PC-3 (cell line): ENCODE measurements around the gene ZNF296. TPM values are rescaled to one million over a fixed set of nuclear protein-coding genes. Genes with fewer than 3 reads are reported as not detected.

Experiments used
- ATAC-seq: fragments of 200-7000 bp; cut with Tn5 transposase; 2 replicates; pipeline ENCODE4 v1.9.1; 2020; ENCODE audit warnings: mild to moderate bottlenecking, moderate library complexity
- BruUV-seq: library from RNA; stranded (reverse); fragments of 400-500 nt; replicated peaks from 2 replicates; lab custom pipeline; 2021; lab: Mats Ljungman, UMichigan
- CTCF ChIA-PET: fragments of 300-600 bp; sonication (Branson Sonifier 250); formaldehyde crosslinking; loops from one replicate; lab custom pipeline; 2022; ENCODE audit warnings: antibody characterized with exemption; lab: Charles Lee
- POLR2A ChIA-PET: fragments of 300-600 bp; sonication (Branson Sonifier 250); formaldehyde crosslinking; loops from one replicate; lab custom pipeline; 2022; ENCODE audit warnings: antibody characterized with exemption; ENCODE audit not compliant: unreplicated experiment; lab: Charles Lee
- DNase-seq: peaks from one replicate; pipeline ENCODE4 v3.0.0-alpha.2; 2015
- H2AFZ ChIP-seq: fragments of 300-600 bp; sonication (generic); 2 replicates; pipeline ENCODE4 v1.6.0; 2016; ENCODE audit warnings: antibody characterized with exemption, low read length
- H3F3A ChIP-seq: fragments of 300-600 bp; sonication (generic); one replicate; pipeline ENCODE4 v1.6.0; 2017; ENCODE audit warnings: antibody characterized with exemption, low read length, control low read depth, mild to moderate bottlenecking; ENCODE audit not compliant: unreplicated experiment
- H3K27ac ChIP-seq: fragments of 300-600 bp; sonication (generic); 2 replicates; pipeline ENCODE4 v1.5.1; 2016; ENCODE audit warnings: mild to moderate bottlenecking, low read length
- H3K27me3 ChIP-seq: fragments of 300-600 bp; sonication (generic); 2 replicates; pipeline ENCODE4 v1.6.1; 2016; ENCODE audit warnings: low read length, mixed read lengths
- H3K36me3 ChIP-seq: fragments of 300-600 bp; sonication (generic); 2 replicates; pipeline ENCODE4 v1.6.1; 2016; ENCODE audit warnings: low read depth, mixed run types, low read length, mixed read lengths
- H3K4me1 ChIP-seq: fragments of 300-600 bp; sonication (generic); 2 replicates; pipeline ENCODE4 v1.5.1; 2016; ENCODE audit warnings: low read length; ENCODE audit not compliant: insufficient read depth
- H3K4me2 ChIP-seq: fragments of 300-600 bp; sonication (generic); 2 replicates; pipeline ENCODE4 v1.6.0; 2016; ENCODE audit warnings: low read length
- H3K4me3 ChIP-seq: fragments of 300-600 bp; sonication (generic); 2 replicates; pipeline ENCODE4 v1.5.1; 2016; ENCODE audit warnings: mild to moderate bottlenecking, low read length, mixed read lengths
- H3K79me2 ChIP-seq: fragments of 300-600 bp; sonication (generic); 2 replicates; pipeline ENCODE4 v1.6.1; 2017; ENCODE audit warnings: low read length, mixed read lengths
- H3K9ac ChIP-seq: fragments of 300-600 bp; sonication (generic); 2 replicates; pipeline ENCODE4 v1.6.0; 2016; ENCODE audit warnings: mild to moderate bottlenecking, low read length
- H3K9me2 ChIP-seq: fragments of 300-600 bp; sonication (generic); replicated peaks from 2 replicates; pipeline ENCODE4 v1.6.1; 2016; ENCODE audit warnings: mixed run types, low read length, mixed read lengths
- H3K9me3 ChIP-seq: fragments of 300-600 bp; sonication (generic); 2 replicates; pipeline ENCODE4 v1.6.1; 2016; ENCODE audit warnings: low read length, mixed read lengths
- H4K20me1 ChIP-seq: fragments of 300-600 bp; sonication (generic); 2 replicates; pipeline ENCODE4 v1.6.1; 2016; ENCODE audit warnings: low read length, mixed read lengths
- EZH2 ChIP-seq: fragments of 300-600 bp; sonication (generic); IDR thresholded peaks from one replicate; pipeline ENCODE4 v1.6.1; 2017; ENCODE audit warnings: antibody characterized with exemption, mild to moderate bottlenecking, low read length; ENCODE audit not compliant: unreplicated experiment
- EZH2phosphoT487 ChIP-seq: fragments of 300-600 bp; sonication (generic); IDR thresholded peaks from 2 replicates; pipeline ENCODE4 v1.6.1; 2018; ENCODE audit warnings: mild to moderate bottlenecking, antibody characterized with exemption, low read length, borderline replicate concordance
- intact Hi-C: fragments of 100-400 bp; cut with micrococcal nuclease; formaldehyde crosslinking; loops from 2 replicates; pipeline ENCODE4 v1.9.0; 2023
- total RNA-seq: library from RNA; depleted of rRNA; stranded (reverse); fragments of >200 nt; gene quantifications from 2 replicates; pipeline ENCODE4 v1.2.3, GENCODE V29; 2014
- TF ChIP-seq, protein P1 (sequence below): fragments of 300-600 bp; sonication (generic); conservative IDR thresholded peaks from 2 replicates; pipeline ENCODE4 v1.5.1; 2017; ENCODE audit warnings: antibody characterized with exemption, low read depth, mild to moderate bottlenecking, low read length

Gene ZNF296
- total RNA-seq, 1 experiment from 2014 or later = 2.4 TPM

DNA sequence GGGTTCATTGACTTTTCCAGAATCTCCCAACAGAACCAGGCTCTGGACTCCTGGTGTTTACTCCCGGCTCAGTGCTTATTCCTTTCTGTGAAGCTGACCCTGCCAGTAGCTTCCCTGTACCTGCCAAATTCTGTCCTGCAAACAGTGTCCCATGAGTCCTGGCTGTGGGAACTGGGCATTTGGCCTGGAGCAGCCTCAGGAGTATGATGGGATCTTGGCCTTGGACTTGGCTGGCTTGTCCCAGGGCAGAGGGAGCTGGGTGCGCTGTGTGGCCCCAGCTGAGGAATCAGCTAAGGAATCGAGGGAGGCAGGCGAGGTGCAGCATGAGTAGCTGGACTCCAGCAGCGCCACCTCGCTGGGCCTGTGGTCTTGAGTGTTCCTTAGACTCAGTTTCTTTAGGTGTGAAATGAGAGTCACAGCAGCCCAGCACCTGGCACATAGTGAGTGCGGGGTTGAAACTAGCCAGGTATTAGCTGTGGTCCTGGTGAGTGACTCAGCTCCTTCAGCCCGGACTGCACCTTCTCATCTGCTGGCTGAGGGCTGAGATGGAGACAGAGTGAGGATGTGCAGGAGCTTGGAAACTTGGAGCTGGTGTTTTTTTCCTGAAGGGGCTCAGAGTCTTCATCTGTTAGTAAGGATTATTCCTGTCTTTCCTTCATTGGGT is 27.1 kb downstream of the ZNF296 start:
- H3K9me3 ChIP-seq = no peaks in the 10 kb centered on the region
- H2AFZ ChIP-seq = no peak overlapping the region
- H3K9ac ChIP-seq = no peak overlapping the region
- no TSS peak for BruUV-seq
- H3K27ac ChIP-seq = no peak overlapping the region
- H3K27me3 ChIP-seq = no peaks in the 10 kb centered on the region
- TF ChIP-seq, protein P1, sequence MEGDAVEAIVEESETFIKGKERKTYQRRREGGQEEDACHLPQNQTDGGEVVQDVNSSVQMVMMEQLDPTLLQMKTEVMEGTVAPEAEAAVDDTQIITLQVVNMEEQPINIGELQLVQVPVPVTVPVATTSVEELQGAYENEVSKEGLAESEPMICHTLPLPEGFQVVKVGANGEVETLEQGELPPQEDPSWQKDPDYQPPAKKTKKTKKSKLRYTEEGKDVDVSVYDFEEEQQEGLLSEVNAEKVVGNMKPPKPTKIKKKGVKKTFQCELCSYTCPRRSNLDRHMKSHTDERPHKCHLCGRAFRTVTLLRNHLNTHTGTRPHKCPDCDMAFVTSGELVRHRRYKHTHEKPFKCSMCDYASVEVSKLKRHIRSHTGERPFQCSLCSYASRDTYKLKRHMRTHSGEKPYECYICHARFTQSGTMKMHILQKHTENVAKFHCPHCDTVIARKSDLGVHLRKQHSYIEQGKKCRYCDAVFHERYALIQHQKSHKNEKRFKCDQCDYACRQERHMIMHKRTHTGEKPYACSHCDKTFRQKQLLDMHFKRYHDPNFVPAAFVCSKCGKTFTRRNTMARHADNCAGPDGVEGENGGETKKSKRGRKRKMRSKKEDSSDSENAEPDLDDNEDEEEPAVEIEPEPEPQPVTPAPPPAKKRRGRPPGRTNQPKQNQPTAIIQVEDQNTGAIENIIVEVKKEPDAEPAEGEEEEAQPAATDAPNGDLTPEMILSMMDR = no peak
- TF ChIP-seq EZH2phosphoT487 (no peak), EZH2 (no peak)
- ChIA-PET CTCF (no interaction called here), POLR2A (no interaction called here)
- H3K4me1 ChIP-seq = no peaks in the 10 kb centered on the region
- H3K79me2 ChIP-seq = peaks cover 48% of the 10 kb centered on the region
- H3K36me3 ChIP-seq = peaks cover 13% of the 10 kb centered on the region; the same call in 1 of the 2 replicates
- no peak overlapping the region for H3K4me2 ChIP-seq
- H3K4me3 ChIP-seq = no peak overlapping the region
- DNase-seq = no peak
- ATAC-seq = no peak
- H3F3A ChIP-seq = no peaks in the 10 kb centered on the region
- H3K9me2 ChIP-seq = no peaks in the 10 kb centered on the region
- intact Hi-C loops = no loop called here
- H4K20me1 ChIP-seq = no peaks in the 10 kb centered on the region; the same call in 1 of the 2 replicates

DNA sequence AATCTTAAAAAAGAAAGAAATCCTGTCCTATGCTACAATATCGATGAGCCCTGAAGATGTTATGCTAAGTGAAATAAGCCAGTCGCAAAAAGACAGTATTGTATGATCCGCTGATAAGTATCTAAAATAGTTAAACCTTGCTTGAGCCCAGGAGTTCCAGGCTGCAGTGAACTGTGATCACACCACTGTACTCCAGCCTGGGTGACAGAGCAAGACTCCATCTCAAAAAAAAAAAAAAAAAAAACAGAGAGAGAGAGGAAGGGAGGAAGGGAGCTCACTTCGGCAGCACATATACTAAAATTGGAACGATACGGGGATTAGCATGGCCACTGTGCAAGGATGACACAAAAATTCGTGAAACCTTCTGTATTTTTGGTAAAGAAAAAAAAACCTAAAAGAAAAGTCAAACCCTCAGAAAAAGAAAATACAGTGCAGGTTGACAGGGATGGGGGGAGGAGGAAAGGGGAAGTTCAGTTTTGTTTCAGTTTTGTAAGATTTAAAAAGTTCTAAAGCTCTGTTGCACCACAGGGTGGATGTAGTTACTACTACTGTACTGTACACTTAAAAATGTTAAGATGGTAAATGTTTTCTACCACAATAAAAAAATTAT is 29.0 kb downstream of the ZNF296 start:
- ChIA-PET CTCF (no interaction called here), POLR2A (no interaction called here)
- intact Hi-C loops = no loop called here
- H3K79me2 ChIP-seq = peaks cover 59% of the 10 kb centered on the region
- no peak for ATAC-seq
- H3K27me3 ChIP-seq = no peaks in the 10 kb centered on the region
- H2AFZ ChIP-seq = no peak overlapping the region
- H3K4me2 ChIP-seq = no peak overlapping the region
- no peaks in the 10 kb centered on the region; the same call in 1 of the 2 replicates for H4K20me1 ChIP-seq
- DNase-seq = no peak
- H3K36me3 ChIP-seq = peaks cover 7% of the 10 kb centered on the region; the same call in 1 of the 2 replicates
- no peaks in the 10 kb centered on the region for H3K9me3 ChIP-seq
- H3F3A ChIP-seq = no peaks in the 10 kb centered on the region
- H3K4me1 ChIP-seq = no peaks in the 10 kb centered on the region
- H3K27ac ChIP-seq = no peak overlapping the region
- no peak overlapping the region for H3K4me3 ChIP-seq
- H3K9me2 ChIP-seq = no peaks in the 10 kb centered on the region
- no peak overlapping the region for H3K9ac ChIP-seq
- no peak for TF ChIP-seq EZH2
- TF ChIP-seq, protein P1 = no peak
- no peak for TF ChIP-seq EZH2phosphoT487
- no TSS peak for BruUV-seq

DNA sequence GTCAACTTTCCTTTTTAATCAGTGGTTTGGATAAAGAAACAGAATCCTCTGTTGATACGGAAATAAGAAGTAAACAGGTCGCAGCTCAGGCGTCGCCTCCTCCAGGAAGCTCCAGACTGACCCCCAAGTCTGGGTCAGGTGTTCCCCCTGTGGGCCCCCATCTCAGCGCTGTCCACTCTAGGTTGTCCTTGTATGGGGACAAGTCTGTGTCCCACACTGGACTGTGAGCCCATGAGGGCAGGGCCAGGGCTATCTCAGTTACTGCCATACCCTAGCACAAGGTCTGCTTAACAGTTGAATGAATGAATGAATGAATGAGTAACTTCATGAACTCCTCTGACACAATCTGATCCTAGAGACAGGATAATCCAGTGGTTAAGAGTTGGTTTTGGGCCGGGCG is 29.9 kb downstream of the ZNF296 start:
- no TSS peak for BruUV-seq
- Histone ChIP-seq H3K9me2 (no peaks in the 10 kb centered on the region), H3K27ac (no peak overlapping the region), H3K9me3 (no peaks in the 10 kb centered on the region), H3K36me3 (peaks cover 12% of the 10 kb centered on the region), H3F3A (no peaks in the 10 kb centered on the region), H3K27me3 (no peaks in the 10 kb centered on the region), H3K9ac (no peak overlapping the region), H3K4me2 (no peak overlapping the region), H2AFZ (no peak overlapping the region), H3K4me1 (no peaks in the 10 kb centered on the region), H4K20me1 (no peaks in the 10 kb centered on the region; the same call in 1 of the 2 replicates), H3K79me2 (peaks cover 67% of the 10 kb centered on the region), H3K4me3 (no peak overlapping the region)
- ATAC-seq (no peak), DNase-seq (no peak)
- CTCF ChIA-PET = no interaction called here
- intact Hi-C loops = no loop called here
- TF ChIP-seq EZH2phosphoT487 (no peak), EZH2 (no peak)
- TF ChIP-seq, protein P1 = no peak
- POLR2A ChIA-PET = no interaction called here
